HG03066 (cell line): ENCODE data around the gene VPS35L.
"Not testable (repeated sequence)": the region's sequence is repeated elsewhere in the genome, so short reads cannot be mapped to it uniquely, and the experiment has no call there.

ENCODE experiments used
- ATAC-seq: cut with Tn5 transposase; IDR thresholded peaks from one replicate; pipeline ENCODE4 v1.9.1; 2021; ENCODE audit warnings: low read depth; ENCODE audit not compliant: unreplicated experiment

The VPS35L gene

DNA sequence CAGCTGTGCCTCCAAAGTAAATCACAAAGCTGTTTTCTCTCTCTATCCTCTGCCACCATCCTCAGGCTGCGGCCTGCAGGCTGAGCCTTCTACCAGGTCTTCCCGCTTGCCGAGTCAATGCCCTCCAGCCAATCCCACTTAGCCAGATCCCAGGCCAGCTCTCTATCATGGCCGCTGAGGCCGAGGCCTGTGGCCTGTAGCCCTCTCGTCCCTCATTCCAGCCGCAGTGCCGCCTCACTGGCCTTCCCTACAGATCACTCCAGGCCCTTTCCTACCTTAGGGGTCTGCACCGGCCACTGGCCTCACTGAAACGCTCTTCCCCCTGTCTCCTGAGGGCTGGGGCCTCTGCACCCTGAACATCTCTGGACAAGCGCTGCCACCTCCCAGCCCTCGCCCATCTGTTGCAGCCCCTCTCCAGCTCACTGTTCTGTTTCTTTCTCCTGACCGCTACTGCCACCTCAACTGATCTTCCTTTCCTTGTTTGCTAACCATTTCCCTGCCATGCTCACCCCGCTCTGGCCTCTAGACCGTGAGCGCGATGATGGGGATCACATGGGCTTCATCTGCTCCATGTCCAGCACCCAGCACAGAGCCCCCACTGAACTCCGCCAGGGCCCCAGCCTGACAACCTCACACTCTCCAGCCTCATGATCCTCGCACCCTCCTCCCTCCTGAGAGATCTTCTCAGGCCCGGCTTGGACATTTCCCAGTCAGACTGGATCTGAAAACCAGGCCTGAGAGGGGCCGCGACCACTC is 154.1 kb downstream of the VPS35L start:
- no peak for ATAC-seq

- no peak for ATAC-seq
These were observed 154.8 kb downstream of the VPS35L start for GRCh38 chr16:19710191-19710908.

DNA sequence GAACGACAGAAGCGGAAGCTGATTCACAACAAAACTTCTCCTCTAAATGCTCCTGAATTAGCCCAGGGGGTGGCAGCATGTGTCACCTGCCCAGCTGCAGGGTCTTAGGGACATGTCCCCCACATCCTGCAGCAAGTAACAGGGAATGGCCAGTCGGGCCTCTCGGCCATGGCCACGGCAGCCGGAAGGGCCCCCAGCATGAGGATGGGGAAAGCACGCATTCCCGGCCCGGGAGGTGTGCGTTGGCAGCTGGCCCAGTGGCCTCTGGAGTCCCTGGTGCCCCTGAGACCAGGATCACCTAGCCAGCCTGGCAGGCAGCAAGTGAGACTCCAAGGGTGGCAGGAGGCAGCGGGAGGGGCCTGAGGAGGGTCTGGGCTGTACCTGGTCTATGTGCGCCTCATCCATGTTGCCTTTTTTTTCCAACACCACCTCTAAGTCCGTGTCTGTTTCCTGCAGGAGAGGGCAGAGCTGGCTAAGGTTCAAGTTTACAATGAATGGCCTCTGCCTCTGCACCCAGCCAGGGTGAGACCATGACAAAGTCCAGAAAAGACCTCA is 155.6 kb downstream of the VPS35L start:
- no peak for ATAC-seq

- ATAC-seq: no peak
These were observed 156.1 kb downstream of the VPS35L start for GRCh38 chr16:19711643-19712042.

DNA sequence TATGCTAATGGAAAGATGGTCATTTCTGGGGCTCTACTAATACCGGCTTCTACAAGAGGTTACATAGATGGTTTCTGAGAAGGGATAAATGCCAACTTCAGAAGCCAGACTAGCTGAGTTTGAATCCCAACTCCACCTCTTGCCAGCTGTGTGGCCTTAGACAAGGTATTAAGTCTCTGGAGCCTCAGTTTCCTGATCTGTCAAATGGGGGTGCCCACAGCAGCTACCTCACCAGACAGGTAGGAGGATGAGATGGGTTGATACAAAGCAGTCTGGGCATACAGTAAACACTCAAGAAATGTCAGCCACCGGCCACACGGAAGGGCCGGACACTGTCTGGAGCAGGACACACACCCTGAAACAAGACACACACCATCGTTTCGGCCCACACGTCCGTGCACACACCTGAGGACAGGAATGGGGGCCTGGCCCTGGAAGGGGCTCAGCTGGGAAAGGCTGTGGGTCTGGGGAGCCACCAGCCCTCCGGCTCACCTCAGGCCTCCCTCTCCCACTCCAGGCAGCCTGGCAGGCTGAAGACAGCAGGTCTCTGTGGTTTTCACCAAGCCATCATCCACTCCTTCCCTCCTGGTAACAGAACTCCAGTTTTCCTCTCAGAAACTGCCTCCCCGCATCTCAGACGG is 157.0 kb downstream of the VPS35L start:
- ATAC-seq: no peak

DNA sequence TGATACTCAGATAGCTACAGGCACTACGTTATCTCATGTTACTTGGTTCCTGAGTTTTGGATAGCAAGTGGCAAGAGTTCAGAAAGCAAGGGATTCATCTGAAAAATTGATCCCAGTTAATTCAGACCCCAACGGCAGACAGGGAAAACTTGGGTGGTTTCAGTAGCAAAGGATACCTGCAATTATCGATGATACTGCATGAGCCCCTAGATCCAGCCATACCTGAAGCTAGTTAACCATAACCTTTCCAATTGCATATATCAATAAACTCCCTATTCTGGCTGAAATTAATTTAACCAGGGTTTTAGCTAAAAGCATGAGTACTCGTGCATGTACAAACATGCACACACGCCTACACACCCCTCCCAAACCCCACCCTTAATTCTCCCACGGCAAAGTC is 158.2 kb downstream of the VPS35L start:
- ATAC-seq: no peak

DNA sequence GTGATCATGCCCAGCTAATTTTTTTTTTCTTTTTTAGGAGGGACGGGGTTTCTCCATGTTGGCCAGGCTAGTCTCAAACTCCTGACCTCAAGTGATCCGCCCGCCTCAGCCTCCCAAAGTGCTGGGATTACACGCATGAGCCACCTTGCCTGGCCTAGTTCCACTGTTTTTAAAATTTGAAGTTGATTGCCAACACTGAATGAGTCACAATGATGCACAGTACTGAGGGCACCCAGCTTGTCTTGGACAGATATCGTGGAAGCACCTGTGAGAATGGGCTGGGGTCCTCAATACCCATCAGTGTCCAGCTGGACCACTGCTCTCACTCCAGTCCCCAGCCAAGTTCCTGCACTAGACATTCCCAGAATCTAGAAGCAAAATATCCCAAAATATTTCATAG is 160.1 kb downstream of the VPS35L start:
- ATAC-seq: no peak

DNA sequence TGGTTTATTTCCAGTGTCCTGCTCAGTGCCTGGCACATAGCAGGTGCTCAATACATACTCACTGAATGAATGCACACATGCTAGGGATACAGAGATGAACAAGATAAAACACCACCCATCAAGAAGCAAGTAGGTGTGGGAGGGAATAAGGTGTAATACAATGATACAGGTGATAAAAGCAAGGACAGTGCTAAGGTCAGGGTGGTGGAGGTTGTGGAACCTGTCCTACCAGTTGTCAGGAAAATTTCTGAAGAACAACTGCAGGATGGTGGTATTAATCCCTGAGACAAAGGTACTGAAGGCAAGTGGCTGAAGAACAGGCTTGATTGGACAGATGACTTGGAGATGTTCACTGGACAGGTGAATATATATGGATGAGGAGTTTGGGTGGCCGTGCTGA is 160.7 kb downstream of the VPS35L start:
- ATAC-seq: no peak

DNA sequence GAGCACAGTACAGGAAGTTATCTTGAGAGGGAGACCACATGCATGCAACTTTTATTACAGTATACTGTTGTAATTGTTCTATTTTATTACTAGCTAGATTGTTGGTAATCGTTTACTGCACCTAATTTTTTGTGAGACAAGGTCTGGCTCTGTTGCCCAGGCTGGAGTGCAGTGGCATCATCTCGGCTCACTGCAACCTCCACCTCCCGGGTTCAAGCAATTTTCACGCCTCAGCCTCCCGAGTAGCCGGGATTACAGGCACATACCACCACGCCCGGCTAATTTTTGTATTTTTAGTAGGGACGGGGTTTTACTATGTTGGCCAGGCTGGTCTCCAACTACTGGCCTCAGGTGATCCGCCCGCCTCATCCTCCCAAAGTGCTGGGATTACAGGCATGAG is 161.2 kb downstream of the VPS35L start:
- ATAC-seq: not testable (repeated sequence)

DNA sequence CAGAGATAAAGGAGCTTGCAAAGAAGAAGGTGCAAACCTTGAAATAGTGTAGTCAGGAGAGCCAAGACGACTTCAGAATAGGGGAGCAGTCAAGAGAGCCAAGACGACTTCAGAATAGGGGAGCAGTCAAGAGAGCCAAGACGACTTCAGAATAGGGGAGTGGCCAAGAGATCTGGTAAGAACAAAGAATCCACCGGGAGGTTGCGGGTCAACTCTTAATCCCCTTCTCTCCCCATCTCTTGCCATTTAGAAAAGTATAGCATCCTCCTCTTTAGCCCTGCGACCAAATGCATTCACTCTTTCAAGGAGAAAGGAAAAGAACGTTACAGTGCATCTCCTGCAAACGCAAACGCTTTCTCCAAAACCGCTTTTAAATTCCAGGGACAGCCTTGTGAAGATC is 161.8 kb downstream of the VPS35L start:
- no peak for ATAC-seq

- peak; percentile 91 for ATAC-seq
These were observed 162.5 kb downstream of the VPS35L start, which contains the start of the genes IQCK and KNOP1 for GRCh38 chr16:19717741-19718623. Gene IQCK, plus strand, starts transcription at chr16:19718271. Its CDS starts 36 bp downstream, at chr16:19718307. Gene KNOP1, minus strand, starts transcription at chr16:19718227. Its CDS starts 3,192 bp downstream, at chr16:19715035.

- ATAC-seq: no peak
These were observed 163.1 kb downstream of the VPS35L start for GRCh38 chr16:19718624-19718965.

GRCh38 chr16:19722269-19722952 is 166.9 kb downstream of the VPS35L start:
- ATAC-seq: no peak

DNA sequence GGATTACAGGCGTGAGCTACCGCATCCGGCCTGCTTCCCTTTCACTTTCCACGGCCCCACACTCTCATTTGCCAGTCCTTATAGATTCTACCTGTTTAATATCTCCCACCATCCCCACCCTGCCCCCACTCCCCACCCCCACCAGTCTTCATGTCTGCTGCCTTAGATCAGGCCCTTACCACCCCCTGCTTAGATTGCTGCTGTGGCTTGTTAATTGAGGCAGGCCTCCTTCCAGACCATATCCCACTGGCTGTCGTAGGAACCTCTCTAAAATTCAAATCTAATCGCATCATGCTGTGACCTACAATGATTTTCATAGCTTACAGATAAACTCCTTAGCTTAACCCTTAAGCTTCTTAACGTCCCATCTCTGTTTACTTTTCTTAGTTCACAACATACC is 167.5 kb downstream of the VPS35L start:
- ATAC-seq: no peak

DNA sequence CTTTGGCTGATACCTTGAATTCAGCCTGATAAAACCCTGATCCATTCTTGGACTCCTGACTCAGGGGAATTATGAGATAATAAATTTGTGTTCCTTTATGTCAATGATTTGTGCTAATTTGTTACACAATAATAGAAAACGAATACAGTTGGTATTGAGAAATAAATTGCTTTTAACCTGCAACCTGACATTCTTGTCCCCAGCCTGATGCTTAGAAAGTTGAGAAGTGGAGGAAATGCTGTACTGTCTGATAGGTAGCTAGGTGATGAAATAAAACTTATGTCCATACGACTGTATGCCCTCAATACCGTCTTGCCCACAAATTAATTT is 173.1 kb downstream of the VPS35L start:
- no peak for ATAC-seq

DNA sequence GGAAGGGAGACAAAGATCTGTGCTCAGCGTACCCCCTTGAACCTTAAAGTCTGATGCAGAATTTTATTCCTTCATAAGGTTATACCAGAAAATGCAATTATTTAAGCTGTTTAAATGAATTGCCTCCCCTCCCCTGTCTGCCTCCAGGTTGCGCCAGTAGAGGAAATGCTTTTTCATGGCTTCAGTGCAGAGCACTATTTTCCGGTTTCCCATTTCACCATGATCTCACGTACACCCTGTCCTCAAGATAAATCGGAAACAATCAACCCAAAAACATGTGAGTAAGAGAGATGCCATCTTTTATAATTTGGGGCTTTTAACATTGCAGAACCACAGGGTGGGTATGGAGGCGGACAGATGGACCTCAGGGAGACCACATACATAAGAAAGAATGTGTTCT is 178.0 kb downstream of the VPS35L start:
- ATAC-seq: no peak

DNA sequence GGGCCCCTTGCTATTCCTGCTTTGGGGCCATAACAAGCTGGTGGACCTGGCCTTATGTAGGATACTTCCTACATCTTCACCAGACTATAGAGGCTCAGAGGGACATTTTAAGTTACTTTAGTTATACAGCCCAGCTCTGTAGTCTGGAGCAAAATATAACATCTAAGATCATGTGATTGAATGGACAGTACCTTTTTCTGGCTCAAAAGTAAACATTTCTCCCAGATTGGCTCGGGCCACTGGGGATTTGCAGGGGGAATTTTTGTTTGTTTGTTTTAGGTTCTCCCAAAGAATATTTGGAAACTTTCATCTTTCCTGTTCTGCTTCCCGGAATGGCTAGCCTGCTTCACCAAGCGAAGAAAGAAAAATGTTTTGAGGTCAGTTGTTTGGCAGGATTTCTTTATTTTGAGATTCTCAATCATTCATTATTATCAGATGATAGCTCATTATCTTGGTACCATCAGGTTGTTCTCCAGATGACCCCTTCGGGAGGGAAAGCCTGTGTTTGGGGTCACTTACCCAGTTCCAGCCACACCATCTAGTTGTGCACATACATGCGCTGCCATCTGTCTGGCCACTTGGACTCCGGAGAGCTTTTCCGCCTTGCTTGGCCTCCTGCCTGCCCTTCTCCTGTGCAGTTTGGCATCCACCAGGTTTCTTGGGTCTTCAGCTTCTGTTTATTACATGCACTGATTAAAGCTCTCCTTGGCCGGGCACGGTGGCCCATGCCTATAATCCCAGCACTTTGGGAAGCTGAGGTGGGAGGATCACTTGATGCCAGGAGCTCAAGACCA is 179.8 kb downstream of the VPS35L start:
- ATAC-seq: no peak

DNA sequence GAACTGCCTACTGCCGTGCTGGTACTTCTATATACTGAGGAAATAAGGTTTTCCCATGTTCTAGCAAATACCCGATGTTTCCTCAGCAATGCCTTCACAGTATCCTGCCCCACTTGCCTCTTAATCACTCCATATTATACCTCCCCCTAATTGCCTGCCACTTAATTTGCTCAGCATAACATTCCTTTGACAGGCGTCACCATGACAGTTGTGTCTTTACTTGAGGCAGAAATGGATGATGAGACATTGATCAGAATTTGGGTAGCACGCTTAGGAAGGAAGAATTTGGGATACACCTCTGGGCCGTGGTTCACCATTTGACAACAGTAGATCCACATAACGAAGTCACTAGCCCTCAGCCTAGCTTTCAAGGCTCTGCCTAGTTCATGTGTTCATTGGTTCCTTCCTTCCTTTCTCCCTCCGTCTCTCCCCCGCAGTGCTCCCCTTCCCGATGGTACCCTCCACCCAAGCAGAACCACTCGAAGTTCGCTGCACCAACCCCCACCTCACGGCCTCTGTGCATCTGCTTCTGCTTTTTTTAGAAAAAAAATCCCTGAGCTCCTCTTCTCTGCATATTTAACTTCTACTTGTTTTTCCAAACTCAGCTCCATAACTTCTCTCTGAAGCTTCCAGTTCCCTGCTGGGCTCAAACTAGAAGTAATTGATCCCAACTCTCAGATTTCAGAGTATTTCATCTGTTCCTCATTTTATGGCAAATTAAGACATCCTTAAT is 182.0 kb downstream of the VPS35L start:
- no peak for ATAC-seq
